ENCODE measurements around the gene FBXO10. TPM values are rescaled to one million over a fixed set of nuclear protein-coding genes. Genes with fewer than 3 reads are reported as not detected.

The FBXO10 gene
- total and polyA plus RNA-seq, 2 experiments from 2014 or later = 3.4 to 13.4 TPM

GRCh38 chr9:37621273-37622121 is 45.3 kb upstream of the FBXO10 start (continued):
- no peak for TF ChIP-seq CTCF (conservative IDR thresholded peaks at IDR 0.05; ENCODE audit: low read depth in 2 of 2)
- no peak for TF ChIP-seq NANOG (IDR thresholded peaks at IDR 0.05; ENCODE audit: borderline replicate concordance)
- no peak for TF ChIP-seq ZNF462 (CRISPR knock-in tag; IDR thresholded peaks at IDR 0.05)
- no peak for TF ChIP-seq ZNF114 (CRISPR knock-in tag; IDR thresholded peaks at IDR 0.05)
- TF ChIP-seq POLR2AphosphoS5 (IDR thresholded peaks at IDR 0.05; ENCODE audit: low read depth) = no peak

GRCh38 chr9:37620396-37620795 is 44.2 kb upstream of the FBXO10 start:
- Histone ChIP-seq H3K27ac (ENCODE audit: low read depth) (no peak overlapping the region), H3F3A (replicated peaks; ENCODE audit: low read depth) (no peaks in the 10 kb centered on the region), H3K27me3 (ENCODE audit: insufficient read depth) (no peaks in the 10 kb centered on the region), H3K4me3 (no peak overlapping the region), H3K4me1 (ENCODE audit: insufficient read depth) (peaks cover 15% of the 10 kb centered on the region), H3K9me2 (ENCODE audit: insufficient read depth) (no peaks in the 10 kb centered on the region), H2AFZ (no peak overlapping the region), H3K4me2 (no peak overlapping the region), H3K36me3 (ENCODE audit: insufficient read depth) (no peaks in the 10 kb centered on the region), H4K20me1 (replicated peaks; ENCODE audit: insufficient read depth) (no peaks in the 10 kb centered on the region), H3K79me2 (replicated peaks; ENCODE audit: insufficient read depth) (no peaks in the 10 kb centered on the region)
- ATAC-seq (no peak), DNase-seq (ENCODE audit: low spot score) (no peak)
- Mint-ChIP-seq H3K36me3 (ENCODE audit: low read depth) (no peaks in the 10 kb centered on the region), H3K27ac (no peak overlapping the region), H3K9me3 (no peaks in the 10 kb centered on the region), H3K4me1 (peaks cover 20% of the 10 kb centered on the region), H3K4me3 (no peak overlapping the region), H3K27me3 (ENCODE audit: insufficient read depth, low read depth, poor library complexity) (no peaks in the 10 kb centered on the region)
- TF ChIP-seq ZNF462 (CRISPR knock-in tag; IDR thresholded peaks at IDR 0.05) = no peak
- TF ChIP-seq ZNF114 (CRISPR knock-in tag; IDR thresholded peaks at IDR 0.05) = no peak
- no peak for TF ChIP-seq ZNF331 (CRISPR knock-in tag; IDR thresholded peaks at IDR 0.05; ENCODE audit: low read depth)

Measured in GM23338 (cell line).